ENCODE data around the gene PADI1. TPM values are rescaled to one million over a fixed set of nuclear protein-coding genes. Genes with fewer than 3 reads are reported as not detected.

Gene PADI1
- total RNA-seq, 1 experiment from 2014 or later, result not detected

GRCh38 chr1:17184822-17185484 lies 20.0 kb upstream of the PADI1 start:
- H3K9me3 Mint-ChIP-seq (ENCODE audit: unreplicated experiment), result no peaks in the 10 kb centered on the region
- ChIA-PET CTCF (no interaction called here), POLR2A (no interaction called here)
- H3K27ac Mint-ChIP-seq (ENCODE audit: unreplicated experiment), result no peak overlapping the region
- BruUV-seq (replicated peaks), result no TSS peak
- no peak for DNase-seq
- intact Hi-C loops (cut with micrococcal nuclease; ENCODE audit: unreplicated experiment), result no loop called here
- no peak overlapping the region for H3K4me3 Mint-ChIP-seq (ENCODE audit: unreplicated experiment)
- H3K36me3 ChIP-seq (ENCODE audit: control insufficient read depth, insufficient read depth, low read length), result no peaks in the 10 kb centered on the region
- H3K4me1 Mint-ChIP-seq (ENCODE audit: low read depth, unreplicated experiment), result no peaks in the 10 kb centered on the region
- no peaks in the 10 kb centered on the region for H3K4me1 ChIP-seq
- H3K4me3 ChIP-seq (ENCODE audit: low read depth, low read length), result no peak overlapping the region
- TF ChIP-seq CTCF (IDR thresholded peaks at IDR 0.05; ENCODE audit: insufficient read depth in 1 of 2, low read depth in 1 of 2, low read length in 1 of 2, severe bottlenecking in 1 of 2, unreplicated experiment in 1 of 2), result no peak
- H3K27me3 ChIP-seq (replicated peaks; ENCODE audit: control insufficient read depth, insufficient read depth, low read length), result no peaks in the 10 kb centered on the region
- H3K27me3 Mint-ChIP-seq (ENCODE audit: insufficient read depth, unreplicated experiment), result peaks cover 3% of the 10 kb centered on the region
- no peaks in the 10 kb centered on the region for H3K36me3 Mint-ChIP-seq (ENCODE audit: insufficient read depth, unreplicated experiment)
- H3K9me3 ChIP-seq, result peaks cover 6% of the 10 kb centered on the region; the same call in 1 of the 2 replicates

- Histone ChIP-seq H3K4me1 (no peaks in the 10 kb centered on the region), H3K9me3 (peaks cover 6% of the 10 kb centered on the region; the same call in 1 of the 2 replicates), H3K27me3 (replicated peaks; ENCODE audit: control insufficient read depth, insufficient read depth, low read length) (no peaks in the 10 kb centered on the region), H3K4me3 (ENCODE audit: low read depth, low read length) (no peak overlapping the region), H3K36me3 (ENCODE audit: control insufficient read depth, insufficient read depth, low read length) (no peaks in the 10 kb centered on the region)
- intact Hi-C loops (cut with micrococcal nuclease; ENCODE audit: unreplicated experiment), result no loop called here
- DNase-seq, result no peak
- Mint-ChIP-seq H3K36me3 (ENCODE audit: insufficient read depth, unreplicated experiment) (no peaks in the 10 kb centered on the region), H3K4me1 (ENCODE audit: low read depth, unreplicated experiment) (no peaks in the 10 kb centered on the region), H3K27me3 (ENCODE audit: insufficient read depth, unreplicated experiment) (peaks cover 3% of the 10 kb centered on the region), H3K4me3 (ENCODE audit: unreplicated experiment) (no peak overlapping the region), H3K27ac (ENCODE audit: unreplicated experiment) (no peak overlapping the region), H3K9me3 (ENCODE audit: unreplicated experiment) (no peaks in the 10 kb centered on the region)
- TF ChIP-seq CTCF (IDR thresholded peaks at IDR 0.05; ENCODE audit: insufficient read depth in 1 of 2, low read depth in 1 of 2, low read length in 1 of 2, severe bottlenecking in 1 of 2, unreplicated experiment in 1 of 2), result no peak
- POLR2A ChIA-PET, result no interaction called here
- BruUV-seq (replicated peaks), result no TSS peak
- CTCF ChIA-PET, result no interaction called here
These were observed 19.5 kb upstream of the PADI1 start for GRCh38 chr1:17185485-17185860.

- CTCF ChIA-PET, result no interaction called here
- peaks cover 6% of the 10 kb centered on the region; the same call in 1 of the 2 replicates for H3K9me3 ChIP-seq
- Mint-ChIP-seq H3K36me3 (ENCODE audit: insufficient read depth, unreplicated experiment) (no peaks in the 10 kb centered on the region), H3K9me3 (ENCODE audit: unreplicated experiment) (no peaks in the 10 kb centered on the region), H3K27ac (ENCODE audit: unreplicated experiment) (no peak overlapping the region), H3K27me3 (ENCODE audit: insufficient read depth, unreplicated experiment) (peaks cover 2% of the 10 kb centered on the region), H3K4me1 (ENCODE audit: low read depth, unreplicated experiment) (no peaks in the 10 kb centered on the region), H3K4me3 (ENCODE audit: unreplicated experiment) (no peak overlapping the region)
- H3K4me3 ChIP-seq (ENCODE audit: low read depth, low read length), result no peak overlapping the region
- no peaks in the 10 kb centered on the region for H3K36me3 ChIP-seq (ENCODE audit: control insufficient read depth, insufficient read depth, low read length)
- H3K27me3 ChIP-seq (replicated peaks; ENCODE audit: control insufficient read depth, insufficient read depth, low read length), result no peaks in the 10 kb centered on the region
- intact Hi-C loops (cut with micrococcal nuclease; ENCODE audit: unreplicated experiment), result no loop called here
- H3K4me1 ChIP-seq, result no peaks in the 10 kb centered on the region
- BruUV-seq (replicated peaks), result no TSS peak
- POLR2A ChIA-PET, result no interaction called here
- no peak for DNase-seq
- no peak for TF ChIP-seq CTCF (IDR thresholded peaks at IDR 0.05; ENCODE audit: insufficient read depth in 1 of 2, low read depth in 1 of 2, low read length in 1 of 2, severe bottlenecking in 1 of 2, unreplicated experiment in 1 of 2)
These were observed 18.6 kb upstream of the PADI1 start for GRCh38 chr1:17186216-17186909.
